Stimulated activated CD4-positive, alpha-beta T cell treated with anti-CD3 and anti-CD28 coated beads, Interleukin-12 subunit alpha, Interleukin-12 subunit beta, amount 100 ng/mL, for 48 hours (primary cell): Measurements from ENCODE around the gene ADCY3.

Source experiments
- DNase-seq, 3 donors: peaks; one replicate each; pipeline ENCODE4 v3.0.0-alpha.2; 2020; ENCODE audit warnings: low read depth in 2 of 3, low spot score in 1 of 3

The ADCY3 gene

GRCh38 chr2:24875901-24876300 lies 44.1 kb downstream of the ADCY3 start:
- DNase-seq = no peak

GRCh38 chr2:24875272-24875671 lies 44.8 kb downstream of the ADCY3 start:
- no peak for DNase-seq

GRCh38 chr2:24874035-24874434 lies 46.0 kb downstream of the ADCY3 start:
- DNase-seq = no peak

- no peak for DNase-seq
These were observed 46.4 kb downstream of the ADCY3 start for GRCh38 chr2:24873619-24874018.

- no peak for DNase-seq
These were observed 47.5 kb downstream of the ADCY3 start for GRCh38 chr2:24872344-24873115.

- no peak for DNase-seq
These were observed 48.1 kb downstream of the ADCY3 start for GRCh38 chr2:24871852-24872333.

- no peak for DNase-seq
These were observed 48.9 kb downstream of the ADCY3 start for GRCh38 chr2:24870891-24871705.

GRCh38 chr2:24870440-24870839 lies 49.6 kb downstream of the ADCY3 start:
- DNase-seq = no peak

- no peak for DNase-seq
These were observed 53.1 kb downstream of the ADCY3 start for GRCh38 chr2:24866946-24867345.

- DNase-seq = no peak
These were observed 56.4 kb downstream of the ADCY3 start for GRCh38 chr2:24863641-24864040.

GRCh38 chr2:24861500-24861899 lies 58.5 kb downstream of the ADCY3 start:
- no peak for DNase-seq

GRCh38 chr2:24860631-24861030 lies 59.4 kb downstream of the ADCY3 start:
- DNase-seq = no peak

- no peak for DNase-seq
These were observed 60.0 kb downstream of the ADCY3 start for GRCh38 chr2:24859968-24860600.

GRCh38 chr2:24858996-24859395 lies 61.0 kb downstream of the ADCY3 start:
- DNase-seq = no peak

GRCh38 chr2:24857746-24858145 lies 62.3 kb downstream of the ADCY3 start:
- no peak for DNase-seq

GRCh38 chr2:24856791-24857211 lies 63.2 kb downstream of the ADCY3 start:
- DNase-seq = no peak

- no peak for DNase-seq
These were observed 64.3 kb downstream of the ADCY3 start for GRCh38 chr2:24855726-24856125.

GRCh38 chr2:24855022-24855622 lies 64.9 kb downstream of the ADCY3 start:
- no peak for DNase-seq

GRCh38 chr2:24853996-24854395 lies 66.0 kb downstream of the ADCY3 start:
- no peak for DNase-seq

GRCh38 chr2:24853046-24853445 lies 67.0 kb downstream of the ADCY3 start:
- DNase-seq = no peak

- no peak for DNase-seq
These were observed 67.5 kb downstream of the ADCY3 start for GRCh38 chr2:24852431-24853020.
